GM12873 (cell line): ENCODE results near the gene ZBTB21.

Experiments
- CTCF ChIP-seq: IDR thresholded peaks from 2 replicates; pipeline ENCODE4 v1.5.1; 2012; ENCODE audit warnings: low read depth, mild to moderate bottlenecking, moderate library complexity, low read length, control low read depth; ENCODE audit not compliant: insufficient read depth; ENCODE audit errors: missing control alignments

ZBTB21 gene

DNA sequence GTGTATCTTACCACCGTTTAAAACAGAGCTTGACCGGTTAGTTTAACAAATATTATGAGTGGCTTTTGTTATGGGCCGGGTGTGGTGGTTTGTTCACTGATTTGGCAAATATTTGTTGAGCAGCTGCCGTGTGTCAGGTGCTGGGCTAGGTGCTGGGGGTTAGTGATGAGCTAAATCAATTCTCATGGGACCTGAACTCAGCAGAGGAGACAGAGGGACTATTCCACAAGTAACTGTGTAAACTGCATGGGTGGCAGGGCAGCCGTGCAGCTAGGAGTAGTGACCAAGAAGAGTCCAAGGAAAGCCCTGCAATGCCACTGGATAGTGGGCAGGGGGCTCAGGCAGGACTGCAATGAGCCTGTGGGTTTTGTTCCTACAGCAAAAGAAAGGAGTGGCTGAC is 45.1 kb downstream of the ZBTB21 start:
- TF ChIP-seq CTCF: no peak

GRCh38 chr21:41964171-41964570 is 46.0 kb downstream of the ZBTB21 start:
- no peak for TF ChIP-seq CTCF

DNA sequence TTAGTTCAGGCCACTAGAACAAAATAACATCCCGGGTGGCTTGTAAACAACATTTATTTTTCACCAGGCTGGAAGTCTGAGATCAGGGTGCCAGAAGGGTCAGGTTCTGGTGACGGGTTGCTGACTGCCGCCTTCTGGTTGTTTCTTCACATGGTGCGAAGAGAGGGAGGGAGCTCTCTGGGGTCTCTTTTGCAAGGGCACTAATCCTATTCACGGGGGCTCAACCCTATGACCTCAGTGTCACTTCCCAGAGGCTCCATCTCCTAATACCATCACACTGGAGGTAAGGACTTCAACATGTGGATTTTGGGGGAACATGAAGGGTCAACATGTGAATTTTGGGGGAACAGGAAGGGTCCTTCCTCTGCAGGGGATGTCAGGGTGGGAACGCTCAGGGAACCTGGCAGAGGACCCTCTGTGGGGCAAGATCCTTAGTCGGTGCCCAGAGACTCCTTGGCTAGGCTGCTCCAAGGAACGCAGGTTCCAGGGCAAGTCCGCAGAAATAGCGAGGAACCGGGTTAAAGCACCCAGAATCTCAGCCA is 47.7 kb downstream of the ZBTB21 start:
- no peak for TF ChIP-seq CTCF

DNA sequence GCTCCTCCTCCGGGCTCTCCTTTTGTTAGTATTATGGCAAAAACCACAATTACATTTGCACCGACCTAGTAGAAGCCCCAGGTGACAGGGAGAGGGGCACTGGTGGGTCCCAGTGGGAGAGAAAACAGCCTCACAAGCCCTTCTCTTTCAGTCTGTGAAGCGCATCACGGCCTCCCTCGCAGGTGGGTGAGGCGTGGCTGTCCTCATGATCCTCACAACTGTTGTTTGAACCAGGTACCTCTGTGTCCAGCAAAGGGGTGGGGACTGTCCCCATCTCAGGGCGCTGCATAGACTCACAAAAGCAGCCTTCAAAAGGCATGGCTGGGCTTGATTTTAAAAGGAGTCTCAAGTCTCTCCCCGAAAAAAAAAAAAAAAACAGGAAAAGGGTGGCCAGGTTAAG is 48.4 kb downstream of the ZBTB21 start:
- TF ChIP-seq CTCF: no peak

DNA sequence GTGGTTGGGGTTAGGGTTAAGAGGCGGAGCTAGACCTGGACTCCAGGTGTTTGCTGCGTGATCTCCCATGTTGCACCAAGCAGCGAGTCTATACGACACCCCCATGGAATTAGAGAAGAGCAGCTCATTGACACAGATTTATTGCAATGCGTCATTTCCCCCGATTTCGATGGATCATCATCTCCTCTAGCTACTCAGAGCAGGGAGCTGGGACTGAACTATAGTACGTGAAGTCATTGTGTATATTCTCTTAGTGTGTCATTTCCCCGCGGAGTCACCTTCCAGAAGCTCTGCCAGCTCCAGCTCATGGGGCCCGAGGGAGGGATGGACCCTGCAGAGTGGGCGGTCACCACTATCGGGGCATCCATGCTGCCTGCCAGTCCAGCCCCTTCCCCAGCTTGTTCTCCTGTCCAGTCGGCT is 48.9 kb downstream of the ZBTB21 start:
- TF ChIP-seq CTCF: no peak

DNA sequence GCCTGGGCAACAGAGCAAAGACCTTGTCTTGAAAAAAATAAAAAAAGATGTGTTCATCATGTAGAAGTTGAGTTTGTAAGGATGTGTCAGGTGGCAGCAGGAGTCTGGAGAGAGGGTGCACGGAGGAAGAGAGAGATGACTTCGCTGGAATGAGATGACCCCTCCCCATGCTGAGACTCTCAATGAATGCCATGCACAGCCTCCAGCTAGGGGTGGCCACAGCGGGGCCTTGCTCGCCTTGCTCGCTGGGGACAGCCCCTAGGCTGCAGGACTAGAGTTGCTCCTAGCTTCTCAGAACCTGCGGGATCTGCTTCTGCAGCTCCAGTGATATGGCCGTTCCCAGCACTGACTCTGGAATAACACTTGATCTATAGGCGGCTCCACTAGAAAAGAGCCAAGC is 49.8 kb downstream of the ZBTB21 start:
- no peak for TF ChIP-seq CTCF

DNA sequence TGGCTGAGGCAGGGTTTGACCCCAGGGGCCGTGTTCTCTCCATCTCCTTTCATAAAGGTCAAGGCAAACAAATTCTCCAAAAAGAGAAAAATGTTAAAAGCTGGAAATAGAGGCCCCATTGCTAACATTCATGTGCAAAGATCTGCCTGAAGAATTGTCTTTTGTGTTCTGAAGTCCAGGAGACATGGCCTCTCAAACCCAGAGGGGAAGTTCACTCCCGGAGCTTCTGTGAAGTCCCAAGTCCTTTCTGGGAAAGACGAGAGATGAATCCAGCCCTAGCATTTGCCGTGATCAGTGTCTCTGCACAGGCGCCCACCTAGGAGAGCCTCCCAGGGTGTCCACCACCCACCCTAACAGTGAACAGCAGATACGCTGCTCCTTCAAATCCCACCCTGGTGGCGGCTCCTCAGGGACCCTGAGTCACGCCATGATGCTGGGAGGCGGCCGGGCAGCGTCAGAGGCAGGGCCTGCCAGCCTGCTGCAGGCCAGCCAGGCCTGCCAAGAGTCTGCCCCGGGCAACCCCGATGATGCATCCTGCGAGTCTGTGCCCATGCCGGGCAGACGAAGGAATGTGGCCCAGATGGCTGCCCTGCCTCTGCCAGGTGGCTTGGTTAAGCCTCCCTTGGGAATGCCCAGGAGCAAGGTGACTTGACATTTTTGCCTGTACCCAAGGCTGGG is 51.1 kb downstream of the ZBTB21 start:
- TF ChIP-seq CTCF: no peak
